Hippocampal formation (tissue), 2 donors: Measurements from ENCODE around the gene GDPD4.

Source experiments
- DNase-seq, 2 donors: peaks; one replicate each; lab custom pipeline; 2025; lab: John Stamatoyannopoulos, UW

GDPD4 gene

GRCh38 chr11:77204754-77205466 lies 96.6 kb downstream of the GDPD4 start:
- DNase-seq: no peak

- no peak for DNase-seq
These were observed 97.4 kb downstream of the GDPD4 start for GRCh38 chr11:77203901-77204753.

- no peak for DNase-seq
These were observed 98.3 kb downstream of the GDPD4 start for GRCh38 chr11:77202941-77203900.

DNA sequence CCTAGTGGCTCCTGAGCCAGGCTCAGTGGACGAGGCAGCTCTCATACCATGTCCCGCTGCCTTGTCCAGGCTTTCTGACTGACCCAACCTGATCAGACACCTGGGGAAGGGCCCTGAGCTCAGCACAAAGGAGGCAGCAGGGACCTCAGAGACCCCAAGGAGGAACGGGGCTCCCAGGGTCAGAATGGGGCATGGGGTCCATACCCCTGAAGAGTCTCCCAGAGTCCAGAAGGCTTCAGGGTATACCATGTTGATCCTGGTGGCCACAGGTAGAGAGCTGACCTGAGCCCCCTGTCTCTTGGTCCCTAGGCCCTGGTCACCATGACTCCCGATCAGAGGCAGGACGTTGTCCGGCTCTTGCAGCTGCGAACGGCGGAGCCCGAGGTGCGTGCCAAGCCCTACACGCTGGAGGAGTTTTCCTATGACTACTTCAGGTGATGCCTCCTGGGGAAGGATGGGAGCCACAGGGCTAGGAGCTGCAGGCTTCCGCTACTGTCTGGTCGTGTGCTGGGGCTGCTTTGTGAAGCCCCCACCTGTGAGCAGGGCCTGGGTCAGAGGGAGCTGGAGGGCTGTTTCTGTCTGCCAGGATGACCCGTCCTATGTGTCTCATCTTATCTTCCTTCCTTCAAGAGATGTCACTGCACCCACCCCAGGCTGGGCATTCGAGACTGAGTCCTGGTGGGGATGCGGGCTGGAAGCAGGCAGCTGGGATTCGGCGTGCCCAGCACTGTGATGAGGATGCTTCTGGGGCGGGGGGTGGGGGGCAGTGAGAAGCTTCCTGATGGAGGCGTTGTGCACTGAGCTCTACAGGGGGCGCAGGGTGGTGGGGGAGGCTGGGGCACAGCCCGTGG lies 99.3 kb downstream of the GDPD4 start:
- DNase-seq: no peak

- no peak for DNase-seq
These were observed 100.1 kb downstream of the GDPD4 start for GRCh38 chr11:77201370-77201769.

- DNase-seq: no peak
These were observed 100.9 kb downstream of the GDPD4 start for GRCh38 chr11:77200351-77201268.

DNA sequence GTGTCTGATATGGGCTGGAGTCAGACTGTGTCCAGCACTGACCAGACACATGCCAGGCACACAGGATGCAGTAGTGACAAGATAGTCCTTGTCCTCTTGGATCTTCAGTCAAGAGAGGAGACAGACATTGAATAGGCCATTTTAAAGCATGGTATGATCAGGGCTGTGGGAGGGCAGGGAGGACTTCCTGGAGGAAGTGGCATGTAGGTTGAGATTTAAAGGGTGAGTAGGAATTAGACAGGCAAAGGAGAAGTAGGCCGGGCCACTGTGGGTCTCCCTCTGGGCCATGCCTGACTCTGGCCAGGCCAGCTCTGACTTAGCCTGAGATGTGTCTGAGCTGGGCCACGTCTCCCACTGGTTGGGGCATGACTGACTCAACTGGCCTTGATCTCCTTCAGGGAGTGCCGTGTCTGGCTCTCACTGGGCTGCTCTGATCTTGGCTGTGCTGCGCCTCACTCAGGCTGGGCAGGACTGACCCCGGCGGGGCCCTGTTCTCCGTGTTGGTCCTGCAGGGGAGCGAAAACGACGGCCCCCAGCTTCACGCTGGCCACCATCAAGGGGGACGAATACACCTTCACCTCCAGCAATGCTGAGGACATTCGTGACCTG lies 102.2 kb downstream of the GDPD4 start:
- DNase-seq: no peak

GRCh38 chr11:77198440-77198849 lies 103.0 kb downstream of the GDPD4 start:
- DNase-seq: no peak

DNA sequence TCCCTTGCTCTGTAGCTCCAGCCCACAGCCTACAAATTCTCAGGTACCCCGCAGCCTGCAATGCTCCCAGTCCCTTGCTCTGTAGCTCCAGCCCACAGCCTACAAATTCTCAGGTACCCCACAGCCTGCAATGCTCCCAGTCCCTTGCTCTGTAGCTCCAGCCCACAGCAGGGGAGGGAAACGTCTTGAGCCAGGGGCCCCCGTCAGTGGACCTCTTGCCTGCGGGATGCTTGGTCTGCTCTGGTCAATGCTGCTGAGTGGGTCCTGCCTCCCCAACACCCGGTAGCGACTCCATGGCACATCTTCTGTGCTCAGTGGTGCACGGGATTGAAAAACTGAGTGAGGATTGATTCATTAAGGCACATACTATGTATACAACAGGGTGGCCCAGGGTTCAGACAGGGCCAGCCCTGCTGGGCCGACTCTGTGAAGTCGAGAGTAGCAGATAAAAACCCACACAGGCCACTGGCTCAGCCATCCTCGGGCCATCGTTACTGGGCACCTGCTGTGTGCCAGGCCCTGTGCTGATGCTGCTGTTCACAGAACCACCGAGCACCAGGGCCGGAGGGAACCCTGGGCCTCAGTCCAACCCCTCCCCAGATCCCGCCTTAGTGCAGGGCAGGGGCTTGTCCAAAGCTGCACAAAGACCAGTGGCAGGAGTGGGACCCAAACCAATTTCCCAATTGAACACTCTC lies 103.7 kb downstream of the GDPD4 start:
- no peak for DNase-seq

DNA sequence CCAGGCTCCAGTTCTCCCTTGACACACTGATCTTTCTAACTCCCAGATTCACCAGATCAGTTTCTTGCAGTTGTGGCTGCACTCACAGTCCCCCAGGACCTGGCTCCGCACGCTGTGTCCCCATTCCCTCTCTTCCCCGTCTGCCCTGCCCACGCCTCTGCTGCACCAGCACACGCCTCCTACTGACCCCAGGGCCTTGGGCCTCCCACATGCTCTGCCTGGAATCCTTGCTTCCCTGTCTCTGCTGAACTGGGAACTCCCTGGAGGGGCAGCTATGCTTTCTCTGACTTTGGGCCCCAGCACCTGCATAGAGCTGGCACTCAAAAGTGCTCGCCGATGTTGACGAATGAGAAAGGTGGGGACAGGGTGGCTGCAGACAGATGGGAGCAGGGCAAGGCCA lies 104.5 kb downstream of the GDPD4 start:
- DNase-seq: no peak

DNA sequence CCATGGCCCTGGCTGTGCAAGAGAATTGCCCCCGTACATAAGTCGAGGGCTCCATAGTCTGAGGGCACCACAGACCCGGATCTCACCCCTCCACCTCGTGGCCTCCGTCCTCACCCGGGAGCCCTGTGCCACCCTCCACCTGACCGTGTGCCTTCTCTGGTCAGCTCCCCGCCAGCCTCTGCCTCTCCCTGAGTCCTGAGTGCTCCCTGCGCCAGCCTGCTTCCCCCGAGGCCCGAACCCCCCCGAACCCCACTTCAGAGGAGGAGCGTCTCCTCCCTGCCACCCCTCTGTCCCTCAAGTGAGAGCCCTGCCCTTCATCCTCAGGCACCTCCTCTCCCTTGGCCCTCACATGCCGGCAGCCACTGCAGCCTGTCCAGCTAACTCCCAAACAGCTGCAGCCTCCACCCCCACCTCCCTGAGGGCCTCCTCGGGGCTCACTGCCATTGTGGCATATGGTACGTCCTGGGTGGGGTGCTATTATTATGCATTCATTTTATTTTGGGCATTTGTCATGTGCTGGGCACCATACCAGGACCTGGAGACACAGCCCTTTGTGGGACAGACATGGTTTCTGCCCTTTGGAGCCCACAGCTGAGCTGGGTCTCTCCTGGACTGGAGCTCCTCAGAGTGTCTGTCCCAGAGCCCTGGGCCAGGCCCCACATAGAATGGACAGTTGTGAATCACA lies 106.3 kb downstream of the GDPD4 start:
- DNase-seq: no peak

- DNase-seq: no peak
These were observed 107.3 kb downstream of the GDPD4 start for GRCh38 chr11:77193911-77194830.

- DNase-seq: no peak
These were observed 108.3 kb downstream of the GDPD4 start for GRCh38 chr11:77193167-77193566.

- no peak for DNase-seq
These were observed 109.5 kb downstream of the GDPD4 start for GRCh38 chr11:77191823-77192495.

- DNase-seq: no peak
These were observed 110.1 kb downstream of the GDPD4 start for GRCh38 chr11:77191429-77191822.

- DNase-seq: no peak
These were observed 111.0 kb downstream of the GDPD4 start for GRCh38 chr11:77190331-77191075.
